Left ventricle myocardium inferior (tissue), 1 donor: ENCODE measurements around the gene SHISA7. TPM values are rescaled to one million over a fixed set of nuclear protein-coding genes. Genes with fewer than 3 reads are reported as not detected.

ENCODE experiments used
- DNase-seq: peaks from one replicate; pipeline ENCODE4 v3.0.0-alpha.2; 2020
- H3K27ac ChIP-seq: fragments of 200-600 bp; replicated peaks from 2 replicates; pipeline ENCODE4 v1.8.0; 2021
- H3K27me3 ChIP-seq: fragments of 200-600 bp; 2 replicates; pipeline ENCODE4 v1.8.0; 2021; ENCODE audit warnings: low read depth
- H3K36me3 ChIP-seq: fragments of 200-600 bp; 2 replicates; pipeline ENCODE4 v1.8.0; 2021
- H3K4me1 ChIP-seq: fragments of 200-600 bp; 2 replicates; pipeline ENCODE4 v1.8.0; 2021
- H3K4me3 ChIP-seq: fragments of 200-600 bp; 2 replicates; pipeline ENCODE4 v1.8.0; 2021; ENCODE audit warnings: mild to moderate bottlenecking, moderate library complexity
- H3K9me3 ChIP-seq: fragments of 200-600 bp; replicated peaks from 2 replicates; pipeline ENCODE4 v1.8.0; 2021
- intact Hi-C: fragments of 100-400 bp; cut with micrococcal nuclease; formaldehyde crosslinking; loops from one replicate; pipeline ENCODE4 v1.11.0; 2022
- total RNA-seq: library from RNA; stranded (reverse); fragmentation: NEBNext Ultra II Directional; extraction: Animal tissue kit (Norgen Biotek cat#: 25700); gene quantifications from one replicate; pipeline ENCODE4 v1.2.1, GENCODE V29; 2021
- TF ChIP-seq, protein P1 (sequence below): fragments of 200-600 bp; IDR thresholded peaks from 2 replicates; pipeline ENCODE4 v1.8.0; 2021; ENCODE audit warnings: antibody characterized with exemption, mild to moderate bottlenecking, borderline replicate concordance
- donor health status: DM: no; HTN: yes; CAD: no; lungs with severe emphysema.

Gene SHISA7
- total RNA-seq, 1 donor from 2014 or later, result not detected

DNA sequence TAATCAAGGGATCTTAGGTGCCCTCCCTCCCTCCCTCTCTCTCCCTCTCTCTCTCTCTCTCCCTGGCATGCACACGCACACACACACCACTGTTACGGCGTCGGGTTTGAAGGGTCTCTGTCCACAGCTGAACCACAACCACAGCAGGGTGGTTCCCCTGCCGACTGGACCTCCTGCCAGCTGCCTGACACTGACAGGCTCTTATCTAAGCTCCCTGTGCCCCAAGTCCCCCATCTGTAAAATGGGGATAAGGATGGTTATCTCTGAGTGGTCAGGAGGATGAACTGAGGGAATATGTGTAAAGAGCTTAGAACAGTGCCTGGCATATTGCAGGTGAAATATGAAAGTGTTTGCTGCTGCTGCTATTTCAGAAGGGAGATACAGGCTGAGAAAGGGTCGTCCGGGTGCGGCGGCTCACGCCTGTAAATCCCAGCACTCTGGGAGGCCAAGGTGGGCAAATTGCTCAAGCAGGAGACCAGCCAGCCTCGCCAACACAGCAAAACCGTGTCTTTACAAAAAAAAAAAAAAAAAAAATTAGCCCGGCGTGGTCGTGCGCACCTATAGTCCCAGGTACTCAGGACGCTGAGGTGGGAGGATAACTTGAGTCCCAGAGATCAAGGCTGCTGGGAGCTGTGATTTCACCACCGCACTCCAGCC lies 852 bp upstream of the SHISA7 start:
- TF ChIP-seq, protein P1, sequence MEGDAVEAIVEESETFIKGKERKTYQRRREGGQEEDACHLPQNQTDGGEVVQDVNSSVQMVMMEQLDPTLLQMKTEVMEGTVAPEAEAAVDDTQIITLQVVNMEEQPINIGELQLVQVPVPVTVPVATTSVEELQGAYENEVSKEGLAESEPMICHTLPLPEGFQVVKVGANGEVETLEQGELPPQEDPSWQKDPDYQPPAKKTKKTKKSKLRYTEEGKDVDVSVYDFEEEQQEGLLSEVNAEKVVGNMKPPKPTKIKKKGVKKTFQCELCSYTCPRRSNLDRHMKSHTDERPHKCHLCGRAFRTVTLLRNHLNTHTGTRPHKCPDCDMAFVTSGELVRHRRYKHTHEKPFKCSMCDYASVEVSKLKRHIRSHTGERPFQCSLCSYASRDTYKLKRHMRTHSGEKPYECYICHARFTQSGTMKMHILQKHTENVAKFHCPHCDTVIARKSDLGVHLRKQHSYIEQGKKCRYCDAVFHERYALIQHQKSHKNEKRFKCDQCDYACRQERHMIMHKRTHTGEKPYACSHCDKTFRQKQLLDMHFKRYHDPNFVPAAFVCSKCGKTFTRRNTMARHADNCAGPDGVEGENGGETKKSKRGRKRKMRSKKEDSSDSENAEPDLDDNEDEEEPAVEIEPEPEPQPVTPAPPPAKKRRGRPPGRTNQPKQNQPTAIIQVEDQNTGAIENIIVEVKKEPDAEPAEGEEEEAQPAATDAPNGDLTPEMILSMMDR, result no peak
- Histone ChIP-seq H3K27me3 (peaks cover 83% of the 10 kb centered on the region), H3K4me3 (no peak overlapping the region), H3K9me3 (no peaks in the 10 kb centered on the region), H3K27ac (no peak overlapping the region), H3K36me3 (no peaks in the 10 kb centered on the region), H3K4me1 (peaks cover 11% of the 10 kb centered on the region)
- intact Hi-C loops, result no loop called here
- no peak for DNase-seq

DNA sequence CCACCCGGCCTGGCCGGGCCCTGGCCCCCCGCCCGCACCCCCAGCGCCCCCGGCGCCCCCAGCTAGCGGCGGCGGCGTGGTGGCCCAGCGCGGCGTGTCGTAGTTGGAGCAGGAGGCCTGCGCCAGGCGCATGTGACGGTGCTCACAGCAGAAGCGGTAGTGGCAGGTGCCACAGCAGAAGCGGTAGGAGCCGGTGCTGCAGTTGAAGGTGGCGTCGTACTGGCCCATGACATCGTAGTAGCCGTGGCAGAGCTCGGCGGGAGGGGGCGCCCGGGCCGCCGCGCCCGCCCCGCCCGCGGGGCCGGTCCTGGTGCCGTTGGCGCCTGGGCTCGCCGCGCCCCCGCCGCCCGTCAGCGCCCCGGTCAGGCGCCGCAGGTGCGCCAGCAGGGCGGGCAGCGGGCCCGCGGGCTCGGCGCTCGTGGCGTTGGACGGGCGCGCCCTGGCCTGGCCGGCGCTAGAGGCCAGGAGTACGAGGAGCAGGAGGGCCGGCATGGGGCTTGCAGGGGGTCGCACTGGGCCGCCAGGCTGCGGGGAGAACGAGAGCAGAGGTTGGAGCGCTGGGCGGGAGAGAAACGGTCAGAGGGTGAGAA lies 633 bp downstream of the SHISA7 start:
- no peak for DNase-seq
- TF ChIP-seq, protein P1, result no peak
- intact Hi-C loops, result no loop called here
- H3K27ac ChIP-seq, result no peak overlapping the region
- no peaks in the 10 kb centered on the region for H3K36me3 ChIP-seq
- no peaks in the 10 kb centered on the region for H3K9me3 ChIP-seq
- H3K4me1 ChIP-seq, result peaks cover 11% of the 10 kb centered on the region
- no peak overlapping the region for H3K4me3 ChIP-seq
- H3K27me3 ChIP-seq, result peaks cover 98% of the 10 kb centered on the region

DNA sequence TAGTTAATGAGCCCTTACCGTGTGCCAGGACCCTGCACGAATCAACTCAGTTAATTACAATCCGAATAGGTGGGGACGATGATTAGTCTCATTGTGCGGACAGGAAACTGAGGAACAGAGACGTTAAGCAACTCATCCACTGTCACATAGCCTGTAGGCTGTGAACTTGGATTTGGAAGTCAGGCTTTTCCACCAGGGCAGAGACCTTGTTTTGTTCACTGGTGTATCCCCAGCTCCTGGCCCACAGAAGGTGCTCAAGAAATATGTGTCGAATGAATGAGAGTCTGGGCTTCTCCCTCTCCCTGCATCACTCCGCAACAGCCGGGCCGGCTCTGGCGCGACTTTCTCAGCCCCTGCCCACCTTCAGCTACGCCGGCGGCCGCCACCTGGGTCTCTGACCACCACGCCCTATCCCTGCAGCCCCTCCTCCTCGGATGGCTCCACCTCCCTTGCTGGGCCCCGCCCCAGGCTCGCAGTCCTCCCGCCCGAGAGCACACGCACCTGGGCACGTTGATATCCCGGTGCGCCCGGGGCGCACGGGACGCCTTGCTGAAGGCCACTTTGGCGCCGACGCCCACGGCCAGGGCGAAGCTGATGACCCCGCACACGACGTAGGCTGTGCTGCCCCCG lies 1.3 kb downstream of the SHISA7 start:
- Histone ChIP-seq H3K27me3 (peaks cover 98% of the 10 kb centered on the region), H3K4me1 (peaks cover 11% of the 10 kb centered on the region), H3K4me3 (no peak overlapping the region), H3K27ac (no peak overlapping the region), H3K36me3 (no peaks in the 10 kb centered on the region), H3K9me3 (no peaks in the 10 kb centered on the region)
- TF ChIP-seq, protein P1, result no peak
- intact Hi-C loops, result no loop called here
- DNase-seq, result no peak

DNA sequence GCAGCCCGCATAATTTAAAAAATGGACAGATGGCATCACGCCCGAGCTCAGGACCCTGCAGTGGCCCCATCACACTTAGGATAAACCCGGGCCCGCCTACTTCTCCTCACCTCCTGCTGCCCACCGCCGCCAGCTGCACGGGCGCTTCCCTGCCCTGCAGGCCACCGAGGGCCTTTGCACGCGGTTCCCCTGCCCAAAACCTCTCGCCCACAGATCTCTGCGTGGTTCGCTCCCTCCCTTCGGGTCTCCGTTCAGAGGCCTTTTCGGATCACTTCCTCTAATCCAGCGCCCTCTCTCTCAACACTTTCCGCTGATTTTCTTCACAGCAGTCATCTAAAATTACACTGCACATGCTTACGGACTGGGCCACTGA lies 1.8 kb downstream of the SHISA7 start:
- DNase-seq, result no peak
- no peaks in the 10 kb centered on the region for H3K36me3 ChIP-seq
- H3K27ac ChIP-seq, result no peak overlapping the region
- H3K27me3 ChIP-seq, result peaks cover 98% of the 10 kb centered on the region
- H3K4me3 ChIP-seq, result no peak overlapping the region
- peaks cover 11% of the 10 kb centered on the region for H3K4me1 ChIP-seq
- H3K9me3 ChIP-seq, result no peaks in the 10 kb centered on the region
- TF ChIP-seq, protein P1, result no peak
- intact Hi-C loops, result no loop called here

DNA sequence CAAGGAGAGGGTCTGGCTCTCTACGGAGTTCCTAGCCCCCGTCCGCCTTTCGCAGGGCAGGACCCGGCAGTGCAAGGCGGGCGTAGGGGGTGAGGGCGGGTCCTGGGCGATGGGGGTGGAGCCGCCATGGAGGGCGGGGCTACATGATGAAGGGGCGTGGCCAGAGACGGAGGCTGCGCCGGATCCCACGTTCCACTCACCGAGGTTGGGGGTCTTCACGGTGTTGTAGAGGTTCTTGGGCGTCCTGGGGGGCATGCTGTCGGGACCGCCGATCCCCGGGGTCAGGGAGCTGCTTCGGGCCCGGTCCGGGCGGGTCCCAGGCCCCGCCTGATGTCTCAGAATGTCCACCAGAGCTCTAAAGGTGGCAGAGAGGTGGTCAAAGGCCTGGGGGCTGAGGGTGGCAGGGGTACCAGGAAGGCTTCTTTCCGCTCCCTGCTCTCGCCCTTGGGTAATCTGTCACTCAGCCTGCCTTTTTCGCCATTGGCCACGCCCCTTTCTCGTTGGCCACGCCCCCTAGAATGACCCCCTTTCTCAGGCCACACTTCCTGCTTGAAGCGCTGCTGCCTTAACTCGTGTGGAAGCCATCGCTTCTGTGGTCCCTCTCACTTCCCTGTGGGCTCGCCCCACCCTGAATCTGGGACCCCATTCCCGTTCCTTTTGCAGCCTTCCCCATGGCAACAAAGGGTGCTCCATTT lies 2.5 kb downstream of the SHISA7 start:
- no peak for DNase-seq
- no peak overlapping the region for H3K27ac ChIP-seq
- H3K27me3 ChIP-seq, result peaks cover 98% of the 10 kb centered on the region
- intact Hi-C loops, result no loop called here
- H3K4me3 ChIP-seq, result no peak overlapping the region
- TF ChIP-seq, protein P1, result no peak
- H3K4me1 ChIP-seq, result peaks cover 11% of the 10 kb centered on the region
- no peaks in the 10 kb centered on the region for H3K9me3 ChIP-seq
- no peaks in the 10 kb centered on the region for H3K36me3 ChIP-seq
